ENCODE results near the gene ARVCF.

ARVCF gene

DNA sequence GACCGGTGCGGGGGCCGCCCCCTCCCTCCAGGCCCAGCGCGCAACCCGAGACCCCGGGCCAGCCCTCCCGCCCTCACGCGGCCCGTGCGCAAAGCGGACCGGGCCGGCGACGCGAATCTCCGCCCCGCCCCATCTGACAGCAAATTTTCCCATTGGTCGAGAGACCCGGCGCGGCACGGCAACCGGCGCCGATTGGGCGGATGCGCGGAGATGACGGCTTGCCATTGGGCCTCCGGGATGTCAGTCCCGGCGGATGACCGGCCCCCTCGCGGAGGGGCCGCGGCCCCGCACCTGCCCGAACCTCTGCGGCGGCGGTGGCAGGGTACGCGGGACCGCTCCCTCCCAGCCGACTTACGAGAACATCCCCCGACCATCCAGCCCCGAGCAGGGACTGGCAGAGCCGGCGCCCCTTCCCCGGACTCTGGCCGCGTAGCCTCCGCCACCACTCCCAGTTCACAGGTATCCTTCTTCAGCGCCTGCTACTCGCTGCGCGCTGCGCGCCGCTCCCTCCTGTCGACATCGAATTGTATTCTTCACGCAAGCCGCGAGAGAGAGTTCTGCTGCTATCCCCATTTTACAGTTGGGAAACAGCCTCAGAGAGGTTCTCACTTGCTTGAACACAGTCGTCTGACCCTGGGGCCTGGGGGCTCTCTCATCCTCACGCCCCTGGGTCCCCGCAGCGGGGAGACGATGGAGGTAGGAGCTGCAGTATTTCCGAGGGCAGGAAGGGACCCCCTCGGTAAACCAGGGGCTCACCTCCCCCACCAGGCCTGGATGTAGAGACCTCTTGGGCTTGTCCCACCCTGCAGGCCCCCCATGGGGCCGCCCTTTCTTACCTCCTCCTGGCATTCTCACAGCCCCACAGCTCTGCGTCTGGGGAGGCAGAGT lies at the start of gene ARVCF:
TSS of gene ARVCF (minus strand) at position 90 of the 888 bp plus-strand sequence. CDS start 26,029 bp downstream, outside the sequence.
- H2AFZ ChIP-seq: peak within 1 kb of the TSS; percentile 92
- H3K4me3 ChIP-seq (ENCODE audit: low read depth, low read length): peak within 1 kb of the TSS; percentile 77
- H3K27me3 ChIP-seq (ENCODE audit: control insufficient read depth, insufficient read depth, low read length): no peaks in the 10 kb centered on the region
- peaks cover under 1% of the 10 kb centered on the region for H3K79me2 ChIP-seq
- peak within 1 kb of the TSS; percentile 87 for H3K4me2 ChIP-seq (ENCODE audit: low read length)
- H3K36me3 ChIP-seq (ENCODE audit: control insufficient read depth, insufficient read depth, low read length): no peaks in the 10 kb centered on the region
- no peak within 1 kb of the TSS for H3K9ac ChIP-seq
- peaks cover 3% of the 10 kb centered on the region for H3K4me1 ChIP-seq
- no peak within 1 kb of the TSS for H3K27ac ChIP-seq
- TF ChIP-seq, protein P1, sequence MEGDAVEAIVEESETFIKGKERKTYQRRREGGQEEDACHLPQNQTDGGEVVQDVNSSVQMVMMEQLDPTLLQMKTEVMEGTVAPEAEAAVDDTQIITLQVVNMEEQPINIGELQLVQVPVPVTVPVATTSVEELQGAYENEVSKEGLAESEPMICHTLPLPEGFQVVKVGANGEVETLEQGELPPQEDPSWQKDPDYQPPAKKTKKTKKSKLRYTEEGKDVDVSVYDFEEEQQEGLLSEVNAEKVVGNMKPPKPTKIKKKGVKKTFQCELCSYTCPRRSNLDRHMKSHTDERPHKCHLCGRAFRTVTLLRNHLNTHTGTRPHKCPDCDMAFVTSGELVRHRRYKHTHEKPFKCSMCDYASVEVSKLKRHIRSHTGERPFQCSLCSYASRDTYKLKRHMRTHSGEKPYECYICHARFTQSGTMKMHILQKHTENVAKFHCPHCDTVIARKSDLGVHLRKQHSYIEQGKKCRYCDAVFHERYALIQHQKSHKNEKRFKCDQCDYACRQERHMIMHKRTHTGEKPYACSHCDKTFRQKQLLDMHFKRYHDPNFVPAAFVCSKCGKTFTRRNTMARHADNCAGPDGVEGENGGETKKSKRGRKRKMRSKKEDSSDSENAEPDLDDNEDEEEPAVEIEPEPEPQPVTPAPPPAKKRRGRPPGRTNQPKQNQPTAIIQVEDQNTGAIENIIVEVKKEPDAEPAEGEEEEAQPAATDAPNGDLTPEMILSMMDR (IDR thresholded peaks at IDR 0.05): peak; percentile 18
- H3K9me3 ChIP-seq (ENCODE audit: control insufficient read depth, low read length): no peaks in the 10 kb centered on the region

DNA sequence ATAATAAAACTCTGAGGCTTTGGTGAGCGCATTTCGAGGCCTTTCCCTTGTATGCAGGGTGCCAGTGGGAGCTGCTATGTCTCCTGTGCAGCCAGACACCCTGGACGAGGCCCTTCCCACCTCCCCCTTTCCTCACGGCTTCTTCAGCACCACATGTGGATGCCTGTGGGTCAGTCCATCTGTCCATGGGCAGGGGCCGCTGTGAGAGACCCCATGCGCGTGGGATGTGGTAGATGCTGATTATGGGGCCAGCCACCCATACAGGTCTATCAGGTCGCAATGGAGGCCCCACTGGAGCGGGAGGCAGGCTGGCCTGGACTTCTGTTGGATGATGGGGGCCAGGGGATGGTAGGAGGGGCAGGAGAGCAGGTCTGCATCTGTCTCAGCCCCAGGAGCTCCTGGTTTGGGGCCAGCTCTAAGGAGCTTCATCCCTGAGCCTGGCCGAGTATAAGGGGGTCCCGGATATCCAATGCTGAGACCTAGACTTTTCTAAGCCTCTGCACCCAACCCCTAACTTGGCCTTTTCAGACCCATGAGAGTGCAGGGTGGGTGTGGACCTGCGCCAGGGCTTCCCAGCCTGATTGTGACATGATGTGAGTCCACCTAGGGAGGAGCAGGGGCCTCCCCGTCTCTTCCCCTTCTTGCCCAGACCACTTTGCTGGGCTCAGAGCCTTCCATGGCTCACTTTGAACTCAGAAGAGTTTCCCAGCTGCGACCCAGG lies 49.4 kb upstream of the ARVCF start:
- Histone ChIP-seq H3K4me1 (no peaks in the 10 kb centered on the region), H3K79me2 (no peaks in the 10 kb centered on the region), H3K27ac (no peak overlapping the region), H3K36me3 (ENCODE audit: control insufficient read depth, insufficient read depth, low read length) (no peaks in the 10 kb centered on the region), H3K27me3 (ENCODE audit: control insufficient read depth, insufficient read depth, low read length) (no peaks in the 10 kb centered on the region), H3K4me2 (ENCODE audit: low read length) (no peak overlapping the region), H3K4me3 (ENCODE audit: low read depth, low read length) (no peak overlapping the region), H3K9ac (no peak overlapping the region), H3K9me3 (ENCODE audit: control insufficient read depth, low read length) (no peaks in the 10 kb centered on the region), H2AFZ (no peak overlapping the region)
- TF ChIP-seq, protein P1 (IDR thresholded peaks at IDR 0.05): no peak

DNA sequence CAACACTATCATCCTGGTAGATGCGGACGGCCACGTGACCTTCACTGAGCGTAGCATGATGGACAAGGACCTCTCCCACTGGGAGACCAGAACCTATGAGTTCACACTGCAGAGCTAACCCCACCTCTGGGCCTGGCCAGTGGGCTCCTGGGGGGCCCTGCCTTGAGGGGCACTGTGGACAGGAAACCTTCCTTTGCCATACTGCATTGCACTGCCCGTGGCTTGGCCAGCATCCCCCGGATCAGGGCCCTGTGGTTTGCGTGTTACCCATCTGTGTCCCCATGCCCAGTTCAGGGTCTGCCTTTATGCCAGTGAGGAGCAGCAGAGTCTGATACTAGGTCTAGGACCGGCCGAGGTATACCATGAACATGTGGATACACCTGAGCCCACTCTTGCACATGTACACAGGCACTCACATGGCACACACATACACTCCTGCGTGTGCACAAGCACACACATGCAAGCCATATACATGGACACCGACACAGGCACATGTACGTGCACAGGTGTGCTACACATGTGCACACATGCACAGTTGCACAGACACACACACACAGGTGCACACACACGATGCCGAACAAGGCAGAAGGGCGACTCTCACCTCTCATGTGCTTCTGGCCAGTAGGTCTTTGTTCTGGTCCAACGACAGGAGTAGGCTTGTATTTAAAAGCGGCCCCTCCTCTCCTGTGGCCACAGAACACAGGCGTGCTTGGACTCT lies 48.1 kb upstream of the ARVCF start:
- H3K4me3 ChIP-seq (ENCODE audit: low read depth, low read length): no peak overlapping the region
- no peaks in the 10 kb centered on the region for H3K9me3 ChIP-seq (ENCODE audit: control insufficient read depth, low read length)
- H3K36me3 ChIP-seq (ENCODE audit: control insufficient read depth, insufficient read depth, low read length): no peaks in the 10 kb centered on the region
- no peaks in the 10 kb centered on the region for H3K27me3 ChIP-seq (ENCODE audit: control insufficient read depth, insufficient read depth, low read length)
- H3K79me2 ChIP-seq: no peaks in the 10 kb centered on the region
- H3K27ac ChIP-seq: no peak overlapping the region
- H3K4me2 ChIP-seq (ENCODE audit: low read length): no peak overlapping the region
- H3K4me1 ChIP-seq: no peaks in the 10 kb centered on the region
- TF ChIP-seq, protein P1 (IDR thresholded peaks at IDR 0.05): no peak
- no peak overlapping the region for H2AFZ ChIP-seq
- H3K9ac ChIP-seq: no peak overlapping the region

DNA sequence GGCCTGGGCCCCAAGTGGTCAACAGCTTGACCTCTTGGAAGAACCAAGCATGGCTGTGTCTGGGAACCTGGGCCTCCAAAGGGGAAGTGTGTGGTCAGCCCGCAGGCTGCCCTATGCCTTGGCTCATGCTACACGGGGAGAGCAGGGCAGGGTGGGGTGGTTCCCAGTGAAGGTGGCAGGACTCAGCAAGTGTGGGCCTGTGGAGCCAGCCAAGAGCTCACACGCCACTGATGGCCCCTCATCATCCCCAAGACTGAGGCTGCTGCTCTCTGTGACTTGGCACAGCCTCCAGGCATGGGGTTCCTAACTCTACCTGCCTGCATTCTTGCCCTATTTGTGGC lies 47.5 kb upstream of the ARVCF start:
- Histone ChIP-seq H3K9me3 (ENCODE audit: control insufficient read depth, low read length) (no peaks in the 10 kb centered on the region), H3K9ac (no peak overlapping the region), H3K79me2 (no peaks in the 10 kb centered on the region), H3K36me3 (ENCODE audit: control insufficient read depth, insufficient read depth, low read length) (no peaks in the 10 kb centered on the region), H2AFZ (no peak overlapping the region), H3K27me3 (ENCODE audit: control insufficient read depth, insufficient read depth, low read length) (no peaks in the 10 kb centered on the region), H3K27ac (no peak overlapping the region), H3K4me2 (ENCODE audit: low read length) (no peak overlapping the region), H3K4me3 (ENCODE audit: low read depth, low read length) (no peak overlapping the region), H3K4me1 (no peaks in the 10 kb centered on the region)
- TF ChIP-seq, protein P1 (IDR thresholded peaks at IDR 0.05): no peak
